HG03571 (cell line): ENCODE measurements around the gene MIPOL1.

Source experiments
- ATAC-seq: cut with Tn5 transposase; IDR thresholded peaks from one replicate; pipeline ENCODE4 v1.9.1; 2021; ENCODE audit not compliant: unreplicated experiment

MIPOL1 gene

DNA sequence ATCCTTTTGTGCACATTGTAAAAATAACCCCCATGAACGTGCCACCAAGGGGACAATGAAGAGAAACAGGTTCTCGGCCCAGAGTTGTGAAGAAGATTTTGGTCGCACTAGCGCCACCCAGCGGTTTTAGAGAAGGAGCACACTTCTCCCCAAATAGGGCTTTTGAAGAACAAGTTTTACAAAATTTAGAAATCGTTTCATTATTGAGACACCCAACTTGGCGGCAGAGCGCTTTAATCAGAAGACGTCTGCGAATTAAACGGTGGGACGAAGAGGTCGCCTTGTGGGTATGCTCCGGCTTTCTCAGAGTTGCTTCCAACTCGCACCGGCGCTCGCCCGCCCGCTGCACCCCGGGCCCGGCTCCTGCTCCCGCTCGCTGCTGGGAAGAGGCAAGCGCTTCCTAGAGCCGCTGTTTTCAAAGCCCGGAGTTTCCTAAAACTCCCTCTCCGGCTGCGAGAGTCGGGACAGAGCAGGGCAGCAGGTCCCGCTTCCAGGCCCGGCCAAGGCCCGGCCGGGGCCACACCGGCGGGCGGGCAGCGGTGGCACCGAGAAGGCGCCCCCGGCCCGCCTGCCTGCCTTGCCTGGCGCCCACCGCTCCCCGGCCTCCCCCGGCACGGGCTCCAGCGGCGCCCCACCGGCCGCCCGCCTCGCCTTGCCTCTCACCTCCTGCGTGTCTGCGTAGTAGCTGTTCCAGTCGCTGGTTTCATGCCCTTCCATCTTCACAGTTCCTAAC lies 396.7 kb downstream of the MIPOL1 start:
- ATAC-seq: no peak

DNA sequence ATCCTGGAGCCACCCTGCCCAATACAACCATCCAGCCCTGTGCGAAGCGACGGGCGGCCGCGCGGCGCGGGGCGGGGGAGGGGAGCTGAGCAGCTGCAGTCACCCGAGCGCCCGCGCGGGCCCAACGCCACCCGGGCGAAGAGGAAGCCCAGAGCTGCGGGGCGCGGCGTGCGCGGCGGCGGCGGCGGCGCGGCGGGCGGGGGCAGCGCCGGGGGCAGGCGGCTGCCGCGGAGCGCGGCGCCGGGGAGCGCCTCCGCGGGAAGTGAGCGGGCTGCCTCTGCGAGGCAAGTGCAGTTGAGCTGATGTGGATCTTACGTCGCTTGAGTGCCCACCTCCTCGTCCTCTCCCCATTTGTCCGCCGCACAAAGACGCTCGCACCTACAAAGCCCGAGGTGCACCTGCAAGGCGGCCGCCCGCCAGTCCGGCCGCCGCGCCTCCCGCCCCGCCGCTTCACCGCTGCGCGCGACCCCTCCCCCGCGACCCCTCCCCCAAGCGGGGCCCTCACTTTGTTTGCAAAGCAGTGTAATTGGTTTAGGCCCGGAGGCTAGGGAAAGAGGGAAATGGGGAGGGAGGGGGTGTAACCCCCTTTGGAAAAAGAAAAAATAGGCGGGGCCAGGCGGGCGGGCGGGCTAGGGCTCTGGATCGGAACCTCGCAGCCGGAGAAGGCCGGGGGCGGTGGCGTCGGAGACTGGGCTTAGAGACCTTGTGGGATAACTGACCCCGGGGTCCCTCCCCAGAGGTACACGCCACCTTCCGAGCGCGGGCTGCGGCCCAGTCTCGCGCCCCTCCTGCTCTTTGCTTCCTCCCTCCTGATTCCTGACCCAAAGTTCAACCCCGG lies 397.5 kb downstream of the MIPOL1 start, which contains the start of the genes FOXA1 and TTC6:
Gene FOXA1 (minus strand): TSS at position 279 of the 838 bp plus-strand sequence. CDS start 277 bp downstream, at position 2.
Gene TTC6 (plus strand): TSS at position 659 of the 838 bp plus-strand sequence. CDS start 26,436 bp downstream, outside the sequence.
- ATAC-seq: no peak

DNA sequence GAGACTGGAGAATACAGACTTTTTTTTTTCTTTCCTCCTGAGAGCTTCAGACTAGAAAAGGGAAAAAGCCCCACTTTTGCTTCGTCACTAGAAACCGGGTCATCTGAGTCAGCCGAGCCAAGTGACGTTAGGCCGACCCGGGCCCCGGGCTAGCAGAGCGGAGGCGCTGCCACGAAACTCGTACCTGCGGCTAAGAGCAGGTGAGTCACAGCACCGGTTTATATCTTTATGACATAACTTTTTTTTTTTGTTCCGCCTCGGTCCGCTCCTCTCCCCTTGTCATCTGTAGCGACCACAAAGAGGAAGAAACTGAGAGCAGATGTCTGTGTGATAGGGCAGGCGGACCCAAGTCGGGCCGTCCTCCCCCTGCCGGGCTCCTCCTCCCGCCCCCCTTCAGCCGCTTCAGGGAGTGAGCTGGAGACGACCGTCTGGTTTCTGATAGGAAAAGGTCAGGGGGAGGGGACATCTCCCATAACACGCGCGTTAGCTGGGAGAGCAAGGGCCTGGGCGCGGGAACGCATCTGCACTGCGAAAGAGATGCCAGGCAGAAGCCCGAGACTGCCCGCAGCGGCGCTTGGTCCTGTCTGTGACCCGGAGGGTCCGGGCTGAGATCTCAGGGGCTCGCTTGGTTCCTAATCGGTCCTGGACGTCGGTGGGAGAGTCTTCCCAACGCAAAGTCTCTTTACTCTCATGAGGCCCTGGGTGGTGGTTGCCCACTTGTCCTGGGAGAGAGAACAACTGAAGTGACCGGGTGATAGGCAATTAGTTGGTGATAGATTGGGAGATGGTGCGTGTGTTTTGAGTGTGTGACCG lies 398.3 kb downstream of the MIPOL1 start:
- no peak for ATAC-seq

DNA sequence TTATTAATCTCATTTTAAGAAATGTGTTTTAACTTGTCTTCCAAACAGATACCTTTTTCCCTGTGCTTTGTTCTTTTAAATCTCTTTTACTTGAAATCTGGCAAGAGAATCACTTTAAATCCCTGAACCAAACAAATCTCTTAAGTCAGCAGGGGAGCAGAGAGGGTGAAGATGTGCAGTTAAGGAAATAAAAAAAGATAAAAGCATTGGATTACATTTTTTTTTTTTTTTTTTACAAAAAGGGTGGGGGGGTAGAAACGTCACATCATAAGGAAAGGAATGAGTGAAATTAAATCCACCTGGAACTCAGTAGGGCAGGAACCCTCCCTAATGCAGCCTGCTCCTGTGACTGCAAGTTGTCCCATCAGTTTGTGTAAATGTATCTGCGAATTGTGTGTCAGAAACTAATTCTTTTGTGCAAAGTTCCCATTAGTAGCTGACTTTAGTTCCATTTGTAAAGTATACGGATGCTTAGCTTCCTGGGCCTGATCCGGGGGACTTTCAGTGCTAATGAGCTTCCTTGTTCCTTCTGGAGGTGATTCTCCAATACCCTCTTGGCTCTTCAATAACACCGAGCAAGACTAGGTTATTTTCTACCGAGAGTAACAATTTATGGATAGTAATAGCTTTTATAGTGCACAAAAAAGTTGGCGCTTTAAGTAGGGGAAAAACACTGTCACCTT lies 399.2 kb downstream of the MIPOL1 start:
- ATAC-seq: no peak

DNA sequence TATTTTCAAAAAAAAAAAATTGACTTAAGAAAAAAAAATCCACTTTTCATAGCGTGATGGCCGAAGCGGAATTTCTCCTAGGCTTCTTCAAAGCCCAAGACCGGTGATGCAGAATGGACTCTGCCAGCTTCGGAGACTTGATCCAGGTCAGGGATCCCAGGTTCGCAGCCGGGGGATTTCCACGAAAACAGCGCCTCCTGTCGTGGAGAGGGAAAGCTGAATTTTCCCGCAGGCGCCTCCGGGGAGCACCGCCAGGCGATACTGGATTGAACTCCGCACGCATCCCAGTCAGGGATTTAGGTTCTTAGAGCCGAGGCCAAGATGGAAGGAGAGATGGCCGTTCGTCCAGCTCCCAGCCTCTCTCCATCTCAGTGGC lies 399.8 kb downstream of the MIPOL1 start:
- no peak for ATAC-seq

DNA sequence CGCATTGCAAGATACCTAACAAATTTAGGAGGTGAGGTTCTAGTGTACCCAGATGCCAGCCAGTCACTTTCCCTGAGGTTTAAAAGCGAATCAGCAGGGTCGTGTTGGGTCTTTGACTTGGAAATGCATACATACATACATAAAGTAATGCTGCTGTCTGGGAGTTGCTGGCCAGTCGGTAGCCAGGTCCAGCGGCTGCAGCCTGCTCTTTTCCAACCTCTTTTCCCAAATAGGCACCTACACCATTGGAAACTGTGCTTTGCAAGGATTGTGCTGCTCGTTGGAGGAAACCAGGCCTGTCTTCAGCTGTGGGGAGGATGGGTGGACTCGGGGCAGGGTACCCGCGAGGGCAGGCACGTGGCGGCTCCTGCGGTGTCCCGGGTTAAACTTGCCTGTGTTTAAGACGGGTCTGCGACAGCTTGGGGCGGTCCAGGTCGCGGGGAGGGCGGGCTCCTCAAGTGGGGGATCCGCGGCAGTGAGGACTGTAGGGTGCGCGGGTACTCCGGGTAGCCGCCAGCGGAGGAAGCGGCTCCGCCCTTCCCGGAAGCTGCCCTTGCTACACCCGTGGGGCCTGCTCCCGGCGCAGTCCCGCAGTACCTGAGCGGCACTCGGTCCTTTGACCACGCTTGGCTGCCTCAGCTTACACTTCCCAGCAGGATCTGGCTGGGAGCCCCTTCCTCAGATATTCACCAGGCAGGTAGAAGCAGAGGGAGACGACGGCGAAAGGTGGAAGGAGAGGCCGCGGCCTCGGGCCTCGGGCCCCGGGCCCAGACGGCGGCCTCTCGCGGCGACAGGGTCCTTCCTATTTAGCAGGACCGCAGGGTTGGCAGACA lies 400.4 kb downstream of the MIPOL1 start:
- no peak for ATAC-seq

DNA sequence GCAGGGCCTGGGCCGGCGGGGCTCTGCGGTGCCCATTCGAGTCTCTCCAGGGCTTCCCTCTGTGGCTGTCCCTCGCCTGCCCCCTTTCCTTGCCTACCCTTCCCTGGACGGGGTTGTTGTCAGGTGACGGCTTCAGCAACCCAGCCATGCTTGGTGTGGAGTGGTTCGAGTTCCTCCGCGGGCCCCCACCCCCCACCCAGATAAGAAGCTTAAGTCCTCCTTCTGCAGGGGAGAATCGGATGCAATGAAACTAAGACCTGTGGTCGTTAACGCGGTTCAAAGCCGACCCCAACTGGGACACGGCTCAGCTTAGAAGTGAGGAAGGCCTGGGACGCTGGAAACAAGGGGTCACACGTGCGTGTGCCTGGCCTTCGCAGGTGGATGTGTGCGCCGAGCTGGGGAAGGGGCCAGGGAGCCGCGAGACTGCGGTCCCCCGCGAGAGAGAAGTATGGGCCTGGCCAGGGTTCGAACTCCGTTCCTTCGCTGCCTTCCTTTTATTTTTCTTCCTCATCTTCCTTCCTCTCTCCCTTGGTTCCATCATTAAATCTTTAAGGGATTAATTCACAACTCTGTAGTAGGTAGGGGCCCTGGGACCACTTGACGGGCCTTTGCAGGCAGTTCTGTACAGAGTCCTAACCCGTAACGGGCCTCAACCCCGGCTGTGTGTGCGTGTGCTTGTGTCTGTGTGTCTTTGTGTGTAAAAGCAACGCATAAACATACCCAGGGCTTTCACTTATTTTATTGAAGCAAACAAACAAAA lies 401.2 kb downstream of the MIPOL1 start:
- no peak for ATAC-seq

- ATAC-seq: no peak
Observed at GRCh38 chr14:37599507-37600368, 402.0 kb downstream of the MIPOL1 start.

GRCh38 chr14:37600880-37601741 lies 403.4 kb downstream of the MIPOL1 start:
- no peak for ATAC-seq

GRCh38 chr14:37601865-37602264 lies 404.1 kb downstream of the MIPOL1 start:
- ATAC-seq: no peak
